ENCODE measurements around the gene CD247. TPM values are rescaled to one million over a fixed set of nuclear protein-coding genes. Genes with fewer than 3 reads are reported as not detected.

The CD247 gene
- total RNA-seq, 1 experiment from 2014 or later = 0.44 TPM

- in situ Hi-C loops (cut with HindIII; ENCODE audit: low pct_unique_long_range_greater_than_20kb, low sequenced_read_pairs) (no loop called here), intact Hi-C loops (cut with micrococcal nuclease; ENCODE audit: unreplicated experiment) (no loop called here)
- BruUV-seq (replicated peaks) = no TSS peak
- ChIA-PET POLR2A (interaction anchor here (0.7 kb wide), 1 partner anchor 80 kb away, joined by 6 read pairs; no protein-coding TSS in a partner anchor), CTCF (no interaction called here)
- no peaks in the 10 kb centered on the region for H3K27me3 ChIP-seq (ENCODE audit: control insufficient read depth, insufficient read depth, low read length)
- no peaks in the 10 kb centered on the region for H3K4me1 ChIP-seq (ENCODE audit: control insufficient read depth, insufficient read depth, low read length)
- no peak overlapping the region for H3K4me3 ChIP-seq (ENCODE audit: low read depth in 2 of 2, low read length in 2 of 2)
- ATAC-seq (no peak), DNase-seq (ENCODE audit: low read depth, low spot score) (no peak)
- no peaks in the 10 kb centered on the region for H3K9me3 ChIP-seq (ENCODE audit: control insufficient read depth, insufficient read depth, low read depth, low read length)
- no peak overlapping the region for H3K27ac ChIP-seq (ENCODE audit: low read length)
- H3K36me3 ChIP-seq (ENCODE audit: control insufficient read depth, insufficient read depth, low read length) = no peaks in the 10 kb centered on the region
- TF ChIP-seq POLR2AphosphoS5 (IDR thresholded peaks at IDR 0.05; ENCODE audit: low read depth, low read length) = no peak
- TF ChIP-seq TCF7L2 (IDR thresholded peaks at IDR 0.05; ENCODE audit: low read depth, low read length) = no peak
- no peak for TF ChIP-seq CTCF (IDR thresholded peaks at IDR 0.05)
- TF ChIP-seq SIN3A (IDR thresholded peaks at IDR 0.05; ENCODE audit: borderline replicate concordance, insufficient read depth, low read depth, low read length) = no peak
- TF ChIP-seq REST (IDR thresholded peaks at IDR 0.05; ENCODE audit: insufficient read depth in 1 of 2, low read depth in 2 of 2, low read length in 1 of 2) = no peak
These were observed 84.4 kb downstream of the CD247 start for GRCh38 chr1:167433884-167434283.

GRCh38 chr1:167432780-167433179 lies 85.5 kb downstream of the CD247 start:
- intact Hi-C loops (cut with micrococcal nuclease; ENCODE audit: unreplicated experiment) (no loop called here), in situ Hi-C loops (cut with HindIII; ENCODE audit: low pct_unique_long_range_greater_than_20kb, low sequenced_read_pairs) (no loop called here)
- Histone ChIP-seq H3K27me3 (ENCODE audit: control insufficient read depth, insufficient read depth, low read length) (no peaks in the 10 kb centered on the region), H3K4me3 (ENCODE audit: low read depth in 2 of 2, low read length in 2 of 2) (no peak overlapping the region), H3K9me3 (ENCODE audit: control insufficient read depth, insufficient read depth, low read depth, low read length) (no peaks in the 10 kb centered on the region), H3K27ac (ENCODE audit: low read length) (no peak overlapping the region), H3K4me1 (ENCODE audit: control insufficient read depth, insufficient read depth, low read length) (no peaks in the 10 kb centered on the region), H3K36me3 (ENCODE audit: control insufficient read depth, insufficient read depth, low read length) (no peaks in the 10 kb centered on the region)
- DNase-seq (ENCODE audit: low read depth, low spot score) = no peak
- ChIA-PET POLR2A (no interaction called here), CTCF (interaction anchor here (0.6 kb wide), 1 partner anchor 519 kb away, joined by 3 read pairs; no protein-coding TSS in a partner anchor)
- no TSS peak for BruUV-seq (replicated peaks)
- no peak for ATAC-seq
- TF ChIP-seq REST (IDR thresholded peaks at IDR 0.05; ENCODE audit: insufficient read depth in 1 of 2, low read depth in 2 of 2, low read length in 1 of 2) (no peak), CTCF (IDR thresholded peaks at IDR 0.05) (no peak), TCF7L2 (IDR thresholded peaks at IDR 0.05; ENCODE audit: low read depth, low read length) (no peak), SIN3A (IDR thresholded peaks at IDR 0.05; ENCODE audit: borderline replicate concordance, insufficient read depth, low read depth, low read length) (no peak), POLR2AphosphoS5 (IDR thresholded peaks at IDR 0.05; ENCODE audit: low read depth, low read length) (no peak)

All from Panc1 (cell line).